Subcutaneous adipose tissue (tissue), 4 donors: ENCODE data around the gene TRMT61A. TPM values are rescaled to one million over a fixed set of nuclear protein-coding genes. Genes with fewer than 3 reads are reported as not detected.

Experiments used
- CTCF ChIP-seq: fragments of 450-650 bp; IDR thresholded peaks from one replicate; pipeline ENCODE4 v1.5.1; 2016; ENCODE audit warnings: low read depth, mild to moderate bottlenecking, control low read depth, antibody characterized with exemption, moderate library complexity
- total RNA-seq, 4 donors: library from RNA; depleted of rRNA; stranded (reverse); fragments of >200 nt; gene quantifications; one replicate each; pipeline ENCODE4 v1.1.0, GENCODE V29; 2016

The TRMT61A gene
- total RNA-seq, 4 donors from 2014 or later, result 3.1 to 13.9 (median 9.9) TPM

GRCh38 chr14:103555559-103556337 is 26.8 kb downstream of the TRMT61A start:
- TF ChIP-seq CTCF, result no peak

GRCh38 chr14:103556946-103557758 is 28.2 kb downstream of the TRMT61A start:
- no peak for TF ChIP-seq CTCF

- TF ChIP-seq CTCF, result no peak
Observed at GRCh38 chr14:103558071-103558882, 29.3 kb downstream of the TRMT61A start.

GRCh38 chr14:103559766-103560165 is 30.8 kb downstream of the TRMT61A start:
- no peak for TF ChIP-seq CTCF

- no peak for TF ChIP-seq CTCF
Observed at GRCh38 chr14:103560691-103561090, 31.7 kb downstream of the TRMT61A start.

- TF ChIP-seq CTCF, result no peak
Observed at GRCh38 chr14:103561381-103562178, 32.6 kb downstream of the TRMT61A start.
